ENCODE data around the gene ROPN1L. TPM values are rescaled to one million over a fixed set of nuclear protein-coding genes. Genes with fewer than 3 reads are reported as not detected.

Gene ROPN1L
- total RNA-seq, 1 experiment from 2014 or later = 0.24 TPM

DNA sequence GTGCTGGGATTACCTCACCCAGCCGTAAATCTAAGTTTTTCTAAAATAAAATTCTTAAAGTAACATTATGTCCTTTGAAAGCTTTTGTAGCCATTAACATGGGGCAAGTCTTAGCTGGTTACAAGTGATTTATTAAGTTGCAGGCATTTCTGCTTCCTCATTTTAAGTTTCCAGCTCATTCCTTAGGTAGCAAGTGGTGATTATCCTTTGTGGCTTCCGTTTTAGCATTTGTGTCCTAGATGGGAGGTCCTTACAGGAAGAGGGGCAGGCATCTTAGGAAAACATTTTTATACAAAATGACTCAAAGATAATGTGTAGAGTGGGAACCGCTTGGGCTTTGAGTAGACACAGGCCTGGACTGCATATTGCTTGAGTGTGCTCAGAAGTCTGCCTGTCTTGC lies 35.0 kb upstream of the ROPN1L start:
- no peaks in the 10 kb centered on the region for H3K27me3 ChIP-seq (replicated peaks; ENCODE audit: insufficient read depth, low read depth, low read length, poor library complexity)
- POLR2A ChIA-PET (ENCODE audit: low non-redundant PET) = no interaction called here
- H3K9me3 ChIP-seq (ENCODE audit: low read depth, low read length, poor library complexity, severe bottlenecking) = no peaks in the 10 kb centered on the region
- H3K4me1 ChIP-seq (ENCODE audit: insufficient read depth, low read length, poor library complexity, severe bottlenecking) = peaks cover 12% of the 10 kb centered on the region
- no TSS peak for BruUV-seq (replicated peaks)
- TF ChIP-seq EZH2 (IDR thresholded peaks at IDR 0.05; ENCODE audit: borderline replicate concordance, low read depth, low read length, poor library complexity, severe bottlenecking) = no peak
- TF ChIP-seq CTCF (conservative IDR thresholded peaks at IDR 0.05; ENCODE audit: low read depth, low read length) = no peak
- no peak overlapping the region for H3K27ac ChIP-seq (ENCODE audit: low read depth, low read length, poor library complexity, severe bottlenecking)
- peak; percentile 17 for DNase-seq (ENCODE audit: low spot score)
- CTCF ChIA-PET = no interaction called here
- intact Hi-C loops (cut with micrococcal nuclease; ENCODE audit: unreplicated experiment) = no loop called here
- peaks cover 69% of the 10 kb centered on the region for H3K36me3 ChIP-seq (ENCODE audit: insufficient read depth, low read length, poor library complexity, severe bottlenecking)
- H3K4me3 ChIP-seq (ENCODE audit: low read depth, low read length, poor library complexity, severe bottlenecking) = no peak overlapping the region

- no peak for DNase-seq (ENCODE audit: low spot score)
- ChIA-PET CTCF (no interaction called here), POLR2A (ENCODE audit: low non-redundant PET) (no interaction called here)
- H3K27ac ChIP-seq (ENCODE audit: low read depth, low read length, poor library complexity, severe bottlenecking) = no peak overlapping the region
- no TSS peak for BruUV-seq (replicated peaks)
- intact Hi-C loops (cut with micrococcal nuclease; ENCODE audit: unreplicated experiment) = no loop called here
- no peak overlapping the region for H3K4me3 ChIP-seq (ENCODE audit: low read depth, low read length, poor library complexity, severe bottlenecking)
- no peaks in the 10 kb centered on the region for H3K9me3 ChIP-seq (ENCODE audit: low read depth, low read length, poor library complexity, severe bottlenecking)
- peaks cover 12% of the 10 kb centered on the region for H3K4me1 ChIP-seq (ENCODE audit: insufficient read depth, low read length, poor library complexity, severe bottlenecking)
- no peak for TF ChIP-seq CTCF (conservative IDR thresholded peaks at IDR 0.05; ENCODE audit: low read depth, low read length)
- no peak for TF ChIP-seq EZH2 (IDR thresholded peaks at IDR 0.05; ENCODE audit: borderline replicate concordance, low read depth, low read length, poor library complexity, severe bottlenecking)
- H3K36me3 ChIP-seq (ENCODE audit: insufficient read depth, low read length, poor library complexity, severe bottlenecking) = peaks cover 63% of the 10 kb centered on the region
- no peaks in the 10 kb centered on the region for H3K27me3 ChIP-seq (replicated peaks; ENCODE audit: insufficient read depth, low read depth, low read length, poor library complexity)
Measured at GRCh38 chr5:10409504-10409903, 32.2 kb upstream of the ROPN1L start.

DNA sequence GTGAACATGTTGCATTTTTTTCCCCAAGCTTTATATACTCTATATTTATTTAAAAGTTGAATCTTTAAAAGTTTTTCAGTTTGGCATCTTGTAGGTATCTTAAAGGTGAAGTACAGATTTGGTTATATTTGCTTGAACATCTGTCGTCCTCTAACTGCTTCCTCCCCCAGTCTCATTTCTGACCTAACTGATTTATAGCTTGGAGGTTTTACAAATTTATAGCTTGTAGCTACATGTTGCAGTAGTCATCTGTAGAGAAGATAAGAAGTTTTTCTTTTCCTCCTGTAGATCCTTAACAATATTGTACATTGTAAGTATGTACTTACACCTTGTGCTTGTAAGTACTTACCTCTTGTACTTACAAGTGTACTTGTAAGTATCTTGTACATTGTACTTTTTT lies 31.0 kb upstream of the ROPN1L start:
- Histone ChIP-seq H3K4me3 (ENCODE audit: low read depth, low read length, poor library complexity, severe bottlenecking) (no peak overlapping the region), H3K9me3 (ENCODE audit: low read depth, low read length, poor library complexity, severe bottlenecking) (no peaks in the 10 kb centered on the region), H3K27me3 (replicated peaks; ENCODE audit: insufficient read depth, low read depth, low read length, poor library complexity) (no peaks in the 10 kb centered on the region), H3K36me3 (ENCODE audit: insufficient read depth, low read length, poor library complexity, severe bottlenecking) (peaks cover 63% of the 10 kb centered on the region), H3K4me1 (ENCODE audit: insufficient read depth, low read length, poor library complexity, severe bottlenecking) (peaks cover 12% of the 10 kb centered on the region), H3K27ac (ENCODE audit: low read depth, low read length, poor library complexity, severe bottlenecking) (no peak overlapping the region)
- ChIA-PET CTCF (no interaction called here), POLR2A (ENCODE audit: low non-redundant PET) (no interaction called here)
- intact Hi-C loops (cut with micrococcal nuclease; ENCODE audit: unreplicated experiment) = no loop called here
- no peak for DNase-seq (ENCODE audit: low spot score)
- no peak for TF ChIP-seq EZH2 (IDR thresholded peaks at IDR 0.05; ENCODE audit: borderline replicate concordance, low read depth, low read length, poor library complexity, severe bottlenecking)
- TF ChIP-seq CTCF (conservative IDR thresholded peaks at IDR 0.05; ENCODE audit: low read depth, low read length) = no peak
- no TSS peak for BruUV-seq (replicated peaks)

Data from A673 (cell line).